Lung (tissue), 12 donors: ENCODE data around the gene UGT1A4. TPM values are rescaled to one million over a fixed set of nuclear protein-coding genes. Genes with fewer than 3 reads are reported as not detected.

Source experiments
- ATAC-seq: fragments of 200-7000 bp; cut with Tn5 transposase; one replicate; pipeline ENCODE4 v1.9.1; 2020; ENCODE audit warnings: moderate number of reproducible peaks; ENCODE audit not compliant: insufficient read depth, low FRiP score
- DNase-seq, 3 donors: peaks; one replicate each; pipeline ENCODE4 v3.0.0-alpha.2; 2013 to 2017
- H3K27ac ChIP-seq, 2 donors: one replicate each; pipeline ENCODE4 v1.5.1; 2013; ENCODE audit warnings: mild to moderate bottlenecking in 2 of 2, moderate library complexity in 2 of 2, control low read depth in 1 of 2, inconsistent platforms in 1 of 2, low read depth in 1 of 2, low read length in 1 of 2
- H3K27me3 ChIP-seq, 3 donors: one replicate each; pipeline ENCODE4 v1.5.1; 2013; ENCODE audit warnings: low read length in 2 of 3; ENCODE audit not compliant: control insufficient read depth in 3 of 3, insufficient read depth in 3 of 3
- H3K36me3 ChIP-seq, 4 donors: one replicate each; pipeline ENCODE4 v1.5.1; 2013; ENCODE audit warnings: low read length in 4 of 4, mild to moderate bottlenecking in 1 of 4, moderate library complexity in 1 of 4; ENCODE audit not compliant: control insufficient read depth in 4 of 4, insufficient read depth in 4 of 4
- H3K4me1 ChIP-seq, 5 donors: one replicate each; pipeline ENCODE4 v1.5.1; 2013; ENCODE audit warnings: low read length in 5 of 5, mild to moderate bottlenecking in 2 of 5, moderate library complexity in 1 of 5; ENCODE audit not compliant: control insufficient read depth in 5 of 5, insufficient read depth in 5 of 5
- H3K4me3 ChIP-seq: one replicate; pipeline ENCODE4 v1.5.1; 2013; ENCODE audit warnings: mild to moderate bottlenecking, control low read depth, moderate library complexity
- H3K9ac ChIP-seq, 2 donors: one replicate each; pipeline ENCODE4 v1.5.1; 2013; ENCODE audit warnings: low read length in 2 of 2, control low read depth in 1 of 2; ENCODE audit not compliant: insufficient read depth in 1 of 2
- H3K9me3 ChIP-seq, 4 donors: one replicate each; pipeline ENCODE4 v1.5.1; 2013; ENCODE audit warnings: low read length in 3 of 4, mild to moderate bottlenecking in 1 of 4, moderate library complexity in 1 of 4; ENCODE audit not compliant: control insufficient read depth in 4 of 4, insufficient read depth in 3 of 4
- WGBS, 2 donors: extraction: QIAGEN DNeasy Blood & Tissue Kit; methylation state at CpG; one replicate each; pipeline ENCODE4 v1.1.7; 2013; 5-methylcytosine and 5-hydroxymethylcytosine counted together
- polyA plus RNA-seq, 2 donors: library from polyadenylated mRNA; stranded (reverse); fragments of 200-250 nt; gene quantifications; one replicate each; pipeline ENCODE4 v1.2.1, GENCODE V29; 2013
- total RNA-seq, 2 donors: library from RNA; depleted of rRNA in 1 of 2; stranded (reverse); fragments of >200 nt in 1 of 2; gene quantifications; one replicate each; pipeline ENCODE4 v1.2.1, GENCODE V29; 2014 to 2021
- TF ChIP-seq, protein P1 (sequence below): IDR thresholded peaks from 2 replicates; pipeline ENCODE4 v1.5.1; 2012; ENCODE audit warnings: mild to moderate bottlenecking; ENCODE audit errors: control extremely low read depth, extremely low read depth
- donor health status: control.
- donor health status: control.
- donor health status: Bipolar disorder and iron deficiency.
- donor health status: healthy.
- donor health status: DM: yes; HTN: yes; CAD: no.

UGT1A4 gene
- total and polyA plus RNA-seq, 4 donors: 0.02 to 0.55 (median 0.21) TPM; not detected in 1

DNA sequence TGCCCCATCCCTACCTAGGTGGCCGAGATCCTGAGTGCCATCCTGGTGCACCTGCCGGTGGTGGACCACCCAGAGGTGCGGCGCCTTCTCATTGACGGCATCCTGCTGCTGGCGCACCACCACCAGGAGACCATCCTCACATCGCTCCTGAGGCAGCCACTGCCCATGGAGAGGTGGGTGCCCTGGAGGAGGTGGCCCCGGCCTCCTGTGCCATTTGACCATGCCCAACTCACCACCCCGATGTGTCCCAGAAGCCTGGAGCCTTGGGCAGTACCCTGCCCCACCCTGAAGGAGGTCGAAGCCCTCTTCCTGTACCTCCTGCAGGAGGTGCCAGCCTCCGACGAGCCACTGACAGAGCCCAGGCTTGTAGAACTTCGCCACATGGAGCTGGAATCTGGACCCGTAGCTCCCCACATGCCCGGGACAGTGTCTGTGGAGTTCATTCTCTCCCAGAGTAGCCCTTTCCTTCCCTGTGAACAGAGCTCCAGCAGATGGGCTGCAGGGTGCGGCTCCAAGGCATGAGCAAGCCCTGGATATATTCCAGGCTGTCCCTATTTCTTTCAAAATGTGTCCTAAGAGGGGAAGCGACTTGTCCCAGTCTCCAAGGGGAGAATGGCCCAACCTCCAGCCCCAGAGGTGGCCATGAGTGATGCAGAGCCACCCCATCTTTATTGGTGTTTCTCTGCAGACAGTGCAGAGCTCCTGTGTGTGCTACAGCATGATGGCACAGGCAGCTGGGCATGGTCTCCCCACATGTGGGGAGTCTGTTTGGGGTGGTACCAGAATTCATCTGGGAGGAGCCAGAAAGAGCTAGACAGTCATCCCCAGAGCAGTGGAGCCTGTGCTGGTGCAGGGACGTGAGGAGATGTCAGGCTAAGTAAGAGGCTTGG lies 101.6 kb downstream of the UGT1A4 start:
- Histone ChIP-seq H3K4me1 (no peaks in the 10 kb centered on the region), H3K9ac (no peak overlapping the region), H3K27ac (no peak overlapping the region), H3K9me3 (peaks cover 0 to 2% (median 0%) of the 10 kb centered on the region in 4 donors), H3K4me3 (no peak overlapping the region), H3K36me3 (no peaks in the 10 kb centered on the region), H3K27me3 (no peaks in the 10 kb centered on the region)
- TF ChIP-seq, protein P1, sequence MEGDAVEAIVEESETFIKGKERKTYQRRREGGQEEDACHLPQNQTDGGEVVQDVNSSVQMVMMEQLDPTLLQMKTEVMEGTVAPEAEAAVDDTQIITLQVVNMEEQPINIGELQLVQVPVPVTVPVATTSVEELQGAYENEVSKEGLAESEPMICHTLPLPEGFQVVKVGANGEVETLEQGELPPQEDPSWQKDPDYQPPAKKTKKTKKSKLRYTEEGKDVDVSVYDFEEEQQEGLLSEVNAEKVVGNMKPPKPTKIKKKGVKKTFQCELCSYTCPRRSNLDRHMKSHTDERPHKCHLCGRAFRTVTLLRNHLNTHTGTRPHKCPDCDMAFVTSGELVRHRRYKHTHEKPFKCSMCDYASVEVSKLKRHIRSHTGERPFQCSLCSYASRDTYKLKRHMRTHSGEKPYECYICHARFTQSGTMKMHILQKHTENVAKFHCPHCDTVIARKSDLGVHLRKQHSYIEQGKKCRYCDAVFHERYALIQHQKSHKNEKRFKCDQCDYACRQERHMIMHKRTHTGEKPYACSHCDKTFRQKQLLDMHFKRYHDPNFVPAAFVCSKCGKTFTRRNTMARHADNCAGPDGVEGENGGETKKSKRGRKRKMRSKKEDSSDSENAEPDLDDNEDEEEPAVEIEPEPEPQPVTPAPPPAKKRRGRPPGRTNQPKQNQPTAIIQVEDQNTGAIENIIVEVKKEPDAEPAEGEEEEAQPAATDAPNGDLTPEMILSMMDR: no peak
- no peak for ATAC-seq
- 86 to 90% methylated on average over 18 of the region's 18 CpGs for WGBS, 2 donors
- no peak for DNase-seq

DNA sequence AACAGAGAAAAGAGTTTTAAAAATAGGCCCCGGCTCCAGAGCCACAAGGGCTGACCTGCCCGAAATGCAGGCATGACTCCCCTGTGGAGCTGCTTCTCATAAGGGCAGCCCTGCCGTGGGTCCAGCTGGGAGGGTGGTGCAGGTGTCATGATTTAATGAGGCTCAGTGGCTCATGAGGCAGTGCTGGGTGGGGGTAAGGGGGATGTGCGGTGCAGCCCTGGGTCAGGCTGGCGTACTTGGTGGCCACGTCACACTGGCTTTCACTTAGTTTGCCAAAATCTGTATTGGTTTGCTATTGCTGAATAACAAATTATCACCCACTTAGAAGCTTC lies 102.2 kb downstream of the UGT1A4 start:
- ATAC-seq (no peak), DNase-seq (no peak)
- H3K27ac ChIP-seq: no peak overlapping the region
- no peak overlapping the region for H3K4me3 ChIP-seq
- WGBS, 2 donors: 85 to 90% methylated on average over 6 of the region's 6 CpGs
- peaks cover 0 to 2% (median 0%) of the 10 kb centered on the region in 4 donors for H3K9me3 ChIP-seq
- H3K36me3 ChIP-seq: no peaks in the 10 kb centered on the region
- no peaks in the 10 kb centered on the region for H3K4me1 ChIP-seq
- TF ChIP-seq, protein P1: no peak
- no peak overlapping the region for H3K9ac ChIP-seq
- no peaks in the 10 kb centered on the region for H3K27me3 ChIP-seq

DNA sequence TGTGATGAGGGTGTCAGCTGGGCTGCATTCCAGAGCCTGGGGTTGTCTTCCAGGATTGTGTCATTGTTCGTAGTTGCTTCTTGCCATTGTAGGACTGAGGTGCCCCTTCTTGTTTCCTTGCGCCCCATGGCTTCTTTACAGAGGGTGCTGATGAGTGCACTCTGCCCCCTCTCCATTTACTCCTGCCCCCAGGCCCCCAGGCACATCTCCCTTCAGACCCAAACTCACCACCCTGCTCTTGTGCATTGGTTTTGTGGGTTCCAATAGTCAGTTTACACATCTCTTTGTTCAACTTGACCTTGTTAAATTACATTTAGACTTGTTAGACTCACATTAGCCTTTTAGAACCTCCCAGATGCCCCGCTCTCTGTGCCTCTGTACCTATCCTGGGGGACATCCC lies 102.7 kb downstream of the UGT1A4 start:
- Histone ChIP-seq H3K36me3 (no peaks in the 10 kb centered on the region), H3K27me3 (no peaks in the 10 kb centered on the region), H3K9me3 (peaks cover 0 to 2% (median 0%) of the 10 kb centered on the region in 4 donors), H3K4me1 (no peaks in the 10 kb centered on the region), H3K27ac (no peak overlapping the region), H3K9ac (no peak overlapping the region), H3K4me3 (no peak overlapping the region)
- WGBS, 2 donors: 92 to 98% methylated on average over 3 of the region's 3 CpGs
- ATAC-seq (no peak), DNase-seq (no peak)
- TF ChIP-seq, protein P1: no peak
